Thymus (tissue), 11 donors: Measurements from ENCODE around the gene ARGFX. TPM values are rescaled to one million over a fixed set of nuclear protein-coding genes. Genes with fewer than 3 reads are reported as not detected.
"Not testable (repeated sequence)": the region's sequence is repeated elsewhere in the genome, so short reads cannot be mapped to it uniquely, and the experiment has no call there.

Experiments
- DNase-seq, 9 donors: peaks; one replicate each; pipeline ENCODE4 v3.0.0-alpha.2; 2013; ENCODE audit warnings: low spot score in 9 of 9, low read depth in 6 of 9, missing footprints in 1 of 9
- H3K27ac ChIP-seq, 2 donors: one replicate each; pipeline ENCODE4 v1.5.1; 2013; ENCODE audit warnings: control low read depth in 1 of 2, low read depth in 1 of 2, low read length in 1 of 2, mild to moderate bottlenecking in 1 of 2, moderate library complexity in 1 of 2
- H3K27me3 ChIP-seq, 2 donors: one replicate each; pipeline ENCODE4 v1.5.1; 2013; ENCODE audit warnings: low read length in 1 of 2; ENCODE audit not compliant: control insufficient read depth in 2 of 2, insufficient read depth in 1 of 2
- H3K36me3 ChIP-seq, 2 donors: one replicate each; pipeline ENCODE4 v1.5.1; 2013; ENCODE audit warnings: low read length in 1 of 2, mild to moderate bottlenecking in 1 of 2, moderate library complexity in 1 of 2; ENCODE audit not compliant: control insufficient read depth in 2 of 2, insufficient read depth in 2 of 2
- H3K4me1 ChIP-seq, 2 donors: one replicate each; pipeline ENCODE4 v1.5.1; 2013; ENCODE audit warnings: low read length in 2 of 2; ENCODE audit not compliant: control insufficient read depth in 2 of 2, insufficient read depth in 2 of 2
- H3K4me3 ChIP-seq, 2 donors: one replicate each; pipeline ENCODE4 v1.5.1; 2013; ENCODE audit warnings: low read length in 2 of 2, control low read depth in 1 of 2, mild to moderate bottlenecking in 1 of 2
- H3K9me3 ChIP-seq, 2 donors: one replicate each; pipeline ENCODE4 v1.5.1; 2013; ENCODE audit warnings: low read length in 1 of 2, mild to moderate bottlenecking in 1 of 2; ENCODE audit not compliant: control insufficient read depth in 2 of 2, insufficient read depth in 1 of 2
- WGBS: extraction: QIAGEN DNeasy Blood & Tissue Kit; methylation state at CpG from one replicate; pipeline ENCODE4 v1.1.7; 2013; 5-methylcytosine and 5-hydroxymethylcytosine counted together
- polyA plus RNA-seq: library from polyadenylated mRNA; stranded (reverse); fragments of 200-250 nt; gene quantifications from one replicate; pipeline ENCODE4 v1.2.3, GENCODE V29; 2013
- total RNA-seq: library from RNA; stranded (reverse); fragments of 120-200 nt; gene quantifications from one replicate; pipeline ENCODE4 v1.2.4, GENCODE V29; 2013
- donor health status: healthy.

Gene ARGFX
- total and polyA plus RNA-seq, 2 donors = 0.05 TPM; not detected in 1

- not testable (repeated sequence) for H3K4me3 ChIP-seq, H3K36me3 ChIP-seq, H3K27me3 ChIP-seq, H3K9me3 ChIP-seq, H3K27ac ChIP-seq, DNase-seq, H3K4me1 ChIP-seq
- 98% methylated on average over 4 of the region's 4 CpGs for whole genome bisulfite sequencing
Measured at GRCh38 chr3:121593806-121594205, 26.1 kb downstream of the ARGFX start.

- Histone ChIP-seq H3K27me3 (no peaks in the 10 kb centered on the region), H3K4me1 (no peaks in the 10 kb centered on the region), H3K36me3 (no peaks in the 10 kb centered on the region), H3K4me3 (no peak overlapping the region), H3K9me3 (no peaks in the 10 kb centered on the region), H3K27ac (no peak overlapping the region)
- DNase-seq = no peak
- WGBS = 97% methylated on average over 2 of the region's 2 CpGs
Measured at GRCh38 chr3:121594850-121595249, 27.1 kb downstream of the ARGFX start.

GRCh38 chr3:121595765-121596406 is 28.1 kb downstream of the ARGFX start:
- Histone ChIP-seq H3K27me3 (no peaks in the 10 kb centered on the region), H3K4me3 (no peak overlapping the region), H3K4me1 (no peaks in the 10 kb centered on the region), H3K27ac (no peak overlapping the region), H3K9me3 (no peaks in the 10 kb centered on the region), H3K36me3 (no peaks in the 10 kb centered on the region)
- DNase-seq = no peak
- WGBS = 95% methylated on average over 4 of the region's 4 CpGs

GRCh38 chr3:121598564-121598963 is 30.8 kb downstream of the ARGFX start:
- WGBS = 97% methylated on average over 2 of the region's 2 CpGs

GRCh38 chr3:121599900-121600299 is 32.2 kb downstream of the ARGFX start:
- not testable (repeated sequence) for H3K36me3 ChIP-seq, H3K9me3 ChIP-seq, H3K27me3 ChIP-seq, DNase-seq, H3K4me3 ChIP-seq, H3K27ac ChIP-seq, H3K4me1 ChIP-seq
- WGBS = 94% methylated on average over 2 of the region's 2 CpGs

More at GRCh38 chr3:121598564-121598963, 30.8 kb downstream of the ARGFX start:
- Histone ChIP-seq H3K27ac (no peak overlapping the region), H3K36me3 (no peaks in the 10 kb centered on the region), H3K27me3 (no peaks in the 10 kb centered on the region), H3K9me3 (no peaks in the 10 kb centered on the region), H3K4me1 (no peaks in the 10 kb centered on the region), H3K4me3 (no peak overlapping the region)
- DNase-seq = no peak

GRCh38 chr3:121601212-121601812 is 33.6 kb downstream of the ARGFX start:
- Histone ChIP-seq H3K36me3 (no peaks in the 10 kb centered on the region), H3K4me3 (no peak overlapping the region), H3K9me3 (no peaks in the 10 kb centered on the region), H3K27ac (no peak overlapping the region), H3K27me3 (no peaks in the 10 kb centered on the region), H3K4me1 (no peaks in the 10 kb centered on the region)
- 51% methylated on average over 4 of the region's 4 CpGs for WGBS
- DNase-seq = no peak

- no peaks in the 10 kb centered on the region for H3K36me3 ChIP-seq
- 93% methylated on average over 2 of the region's 2 CpGs for WGBS
- no peak overlapping the region for H3K27ac ChIP-seq
- H3K4me3 ChIP-seq = no peak overlapping the region
- no peaks in the 10 kb centered on the region for H3K4me1 ChIP-seq
- DNase-seq = no peak
- H3K27me3 ChIP-seq = no peaks in the 10 kb centered on the region
- H3K9me3 ChIP-seq = no peaks in the 10 kb centered on the region
Measured at GRCh38 chr3:121604759-121605158, 37.0 kb downstream of the ARGFX start.

GRCh38 chr3:121606106-121606505 is 38.4 kb downstream of the ARGFX start:
- no peaks in the 10 kb centered on the region for H3K4me1 ChIP-seq
- DNase-seq = no peak

More at GRCh38 chr3:121606106-121606505, 38.4 kb downstream of the ARGFX start:
- Histone ChIP-seq H3K27ac (no peak overlapping the region), H3K36me3 (no peaks in the 10 kb centered on the region), H3K27me3 (no peaks in the 10 kb centered on the region), H3K9me3 (no peaks in the 10 kb centered on the region), H3K4me3 (no peak overlapping the region)
- WGBS = 98% methylated on average over 4 of the region's 4 CpGs
